DOHH2 (cell line): ENCODE measurements around the gene KIAA1549.

ENCODE experiments used
- EZH2phosphoT487 ChIP-seq: fragments of 200-600 bp; sonication (generic); IDR thresholded peaks from 2 replicates; pipeline ENCODE4 v1.6.1; 2017; ENCODE audit warnings: borderline replicate concordance, mild to moderate bottlenecking, antibody characterized with exemption, low read length, moderate library complexity, mixed read lengths
- TF ChIP-seq, protein P1 (sequence below): fragments of 200-600 bp; sonication (generic); IDR thresholded peaks from one replicate; pipeline ENCODE4 v1.5.1; 2014; ENCODE audit warnings: antibody characterized with exemption, mild to moderate bottlenecking, low read depth, low read length; ENCODE audit not compliant: poor library complexity, severe bottlenecking

DNA sequence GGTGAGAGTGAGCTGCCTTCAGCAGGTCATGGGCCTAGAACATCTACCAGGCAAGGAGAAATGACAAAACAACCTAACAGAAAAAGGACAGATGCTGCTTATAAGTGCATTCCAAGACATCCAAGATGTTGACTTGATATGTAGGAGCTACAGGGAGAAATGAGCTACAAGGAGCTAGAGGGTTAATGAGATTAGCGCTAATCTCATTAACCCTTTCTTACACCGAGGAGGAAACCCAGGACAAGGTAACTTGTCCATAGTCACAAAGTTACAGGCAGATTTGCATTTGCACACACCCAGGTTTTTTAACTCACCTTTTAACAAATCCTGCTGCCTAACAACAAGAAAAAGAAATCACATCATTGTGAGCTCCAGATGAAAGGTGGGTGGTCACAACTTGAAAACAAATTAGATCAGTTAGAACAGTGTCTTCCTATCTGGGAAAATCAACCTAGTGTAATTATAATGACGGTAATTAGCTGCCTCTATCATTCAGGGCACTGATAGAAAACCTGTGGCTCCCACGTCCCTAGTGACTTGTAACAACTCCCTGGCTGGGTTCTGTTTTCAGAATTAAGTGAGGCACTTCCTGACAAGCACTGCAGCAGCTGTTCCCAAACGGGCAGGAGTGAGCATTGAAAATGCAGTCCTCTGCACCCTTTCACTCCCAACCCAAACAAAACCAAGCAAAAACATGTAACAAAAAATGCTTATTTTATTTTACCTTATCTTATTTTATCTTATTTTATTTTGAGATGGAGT, 5.7 kb downstream of the KIAA1549 start:
- TF ChIP-seq, protein P1, sequence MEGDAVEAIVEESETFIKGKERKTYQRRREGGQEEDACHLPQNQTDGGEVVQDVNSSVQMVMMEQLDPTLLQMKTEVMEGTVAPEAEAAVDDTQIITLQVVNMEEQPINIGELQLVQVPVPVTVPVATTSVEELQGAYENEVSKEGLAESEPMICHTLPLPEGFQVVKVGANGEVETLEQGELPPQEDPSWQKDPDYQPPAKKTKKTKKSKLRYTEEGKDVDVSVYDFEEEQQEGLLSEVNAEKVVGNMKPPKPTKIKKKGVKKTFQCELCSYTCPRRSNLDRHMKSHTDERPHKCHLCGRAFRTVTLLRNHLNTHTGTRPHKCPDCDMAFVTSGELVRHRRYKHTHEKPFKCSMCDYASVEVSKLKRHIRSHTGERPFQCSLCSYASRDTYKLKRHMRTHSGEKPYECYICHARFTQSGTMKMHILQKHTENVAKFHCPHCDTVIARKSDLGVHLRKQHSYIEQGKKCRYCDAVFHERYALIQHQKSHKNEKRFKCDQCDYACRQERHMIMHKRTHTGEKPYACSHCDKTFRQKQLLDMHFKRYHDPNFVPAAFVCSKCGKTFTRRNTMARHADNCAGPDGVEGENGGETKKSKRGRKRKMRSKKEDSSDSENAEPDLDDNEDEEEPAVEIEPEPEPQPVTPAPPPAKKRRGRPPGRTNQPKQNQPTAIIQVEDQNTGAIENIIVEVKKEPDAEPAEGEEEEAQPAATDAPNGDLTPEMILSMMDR: no peak
- no peak for TF ChIP-seq EZH2phosphoT487
